Tibial artery (tissue), 4 donors: Measurements from ENCODE around the gene INPP4B.

Experiments
- DNase-seq, 2 donors: peaks; one replicate each; pipeline ENCODE4 v3.0.0-alpha.2; 2019
- H3K27ac ChIP-seq, 2 donors: fragments of 200-600 bp; sonication (generic) in 1 of 2; 1 replicate in 1 of 2; 2 replicates in 1 of 2; pipeline ENCODE4 v1.5.1; 2018 to 2019; ENCODE audit warnings: mild to moderate bottlenecking in 1 of 2
- H3K27me3 ChIP-seq, 2 donors: fragments of 200-600 bp; sonication (generic) in 1 of 2; one replicate each; pipeline versions ENCODE4 v1.5.1 to v1.6.0; 2016 to 2019
- H3K36me3 ChIP-seq, 3 donors: fragments of 200-600 bp; sonication (generic) in 2 of 3; one replicate each; pipeline ENCODE4 v1.5.1; 2016 to 2019; ENCODE audit warnings: mild to moderate bottlenecking in 2 of 3
- H3K4me1 ChIP-seq, 4 donors: fragments of 200-600 bp; sonication (generic) in 2 of 4; 1 replicate in 3 of 4; 2 replicates in 1 of 4; pipeline ENCODE4 v1.5.1; 2016 to 2019
- H3K4me3 ChIP-seq, 2 donors: fragments of 200-600 bp; sonication (generic) in 1 of 2; 1 replicate in 1 of 2; 2 replicates in 1 of 2; pipeline ENCODE4 v1.5.1; 2018 to 2019; ENCODE audit warnings: mild to moderate bottlenecking in 2 of 2
- H3K9me3 ChIP-seq, 3 donors: fragments of 200-600 bp; sonication (generic) in 1 of 3; one replicate each; pipeline ENCODE4 v1.5.1; 2016 to 2019
- CTCF ChIP-seq, 2 experiments: fragments of 200-600 bp in 1 of 2; fragments of 450-650 bp in 1 of 2; IDR thresholded peaks; one replicate each; pipeline ENCODE4 v1.5.1; 2017 to 2019; ENCODE audit warnings: antibody characterized with exemption in 2 of 2, mild to moderate bottlenecking in 1 of 2, moderate library complexity in 1 of 2
- intact Hi-C: fragments of 100-400 bp; cut with DNase I; formaldehyde crosslinking; loops from one replicate; pipeline ENCODE4 v1.15.0; 2023; ENCODE audit warnings: low total_unique reads

Gene INPP4B

GRCh38 chr4:142341268-142341667 is 504.8 kb downstream of the INPP4B start:
- no peak for DNase-seq
- no peaks in the 10 kb centered on the region for H3K36me3 ChIP-seq
- H3K27me3 ChIP-seq, result no peaks in the 10 kb centered on the region
- H3K27ac ChIP-seq, result no peak overlapping the region
- no peak overlapping the region for H3K4me3 ChIP-seq
- intact Hi-C loops, result no loop called here
- TF ChIP-seq CTCF (IDR thresholded peaks at IDR 0.05), result no peak
- no peaks in the 10 kb centered on the region for H3K9me3 ChIP-seq
- H3K4me1 ChIP-seq, result no peaks in the 10 kb centered on the region

GRCh38 chr4:142339053-142339452 is 507.0 kb downstream of the INPP4B start:
- TF ChIP-seq CTCF (IDR thresholded peaks at IDR 0.05), result no peak
- no peak for DNase-seq
- Histone ChIP-seq H3K36me3 (no peaks in the 10 kb centered on the region), H3K27ac (no peak overlapping the region), H3K4me1 (no peaks in the 10 kb centered on the region), H3K9me3 (no peaks in the 10 kb centered on the region), H3K4me3 (no peak overlapping the region), H3K27me3 (no peaks in the 10 kb centered on the region)
- intact Hi-C loops, result no loop called here

DNA sequence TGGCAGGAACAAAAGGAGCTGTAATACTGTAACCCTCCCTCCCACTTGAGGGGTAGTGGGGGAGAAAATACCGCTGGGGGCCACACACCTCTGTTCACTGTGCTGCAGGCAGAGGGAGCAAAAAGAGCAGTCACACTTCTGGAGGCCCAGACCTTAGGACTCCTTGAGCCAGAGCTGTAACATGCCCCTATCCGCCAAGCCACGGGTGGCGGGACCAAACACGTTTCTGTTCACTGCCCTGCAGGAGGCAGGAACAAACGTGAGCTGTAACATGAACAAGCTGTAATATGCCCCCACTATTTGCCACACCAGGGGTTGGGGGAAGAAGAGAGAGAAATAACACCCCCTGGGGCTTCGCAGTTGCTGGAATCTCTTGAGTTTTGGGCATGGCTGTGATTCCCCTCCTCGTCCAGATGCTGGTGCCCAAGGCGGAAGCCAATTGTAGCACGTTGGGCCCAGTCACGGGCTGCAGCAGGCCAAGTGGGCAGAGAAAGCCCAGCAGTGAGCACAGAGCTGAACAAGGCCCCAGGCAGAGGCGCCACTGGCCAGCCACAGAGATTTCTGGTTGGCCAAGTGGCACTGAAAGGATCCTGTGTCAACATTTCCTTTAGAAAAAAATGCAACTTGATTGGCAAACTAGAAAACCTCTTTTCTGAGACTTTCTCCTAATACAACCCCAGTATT is 509.7 kb downstream of the INPP4B start:
- TF ChIP-seq CTCF (IDR thresholded peaks at IDR 0.05), result no peak
- H3K27ac ChIP-seq, result no peak overlapping the region
- no peak for DNase-seq

GRCh38 chr4:142334931-142335330 is 511.2 kb downstream of the INPP4B start:
- intact Hi-C loops, result no loop called here
- Histone ChIP-seq H3K27ac (no peak overlapping the region), H3K9me3 (no peaks in the 10 kb centered on the region), H3K36me3 (no peaks in the 10 kb centered on the region), H3K4me3 (no peak overlapping the region), H3K27me3 (no peaks in the 10 kb centered on the region), H3K4me1 (peaks cover 0 to 19% (median 0%) of the 10 kb centered on the region in 4 donors)
- TF ChIP-seq CTCF (IDR thresholded peaks at IDR 0.05), result no peak
- DNase-seq, result no peak

More for the DNA sequence above, 509.7 kb downstream of the INPP4B start:
- Histone ChIP-seq H3K4me1 (peaks cover 0 to 10% (median 0%) of the 10 kb centered on the region in 4 donors), H3K27me3 (no peaks in the 10 kb centered on the region), H3K4me3 (no peak overlapping the region), H3K36me3 (no peaks in the 10 kb centered on the region), H3K9me3 (no peaks in the 10 kb centered on the region)
- intact Hi-C loops, result no loop called here

GRCh38 chr4:142331646-142332045 is 514.5 kb downstream of the INPP4B start:
- no peak overlapping the region for H3K4me3 ChIP-seq
- no peak for DNase-seq
- H3K36me3 ChIP-seq, result no peaks in the 10 kb centered on the region
- H3K9me3 ChIP-seq, result no peaks in the 10 kb centered on the region
- no peak overlapping the region for H3K27ac ChIP-seq
- no peak for TF ChIP-seq CTCF (IDR thresholded peaks at IDR 0.05)
- intact Hi-C loops, result no loop called here
- H3K4me1 ChIP-seq, result peaks cover 0 to 19% (median 0%) of the 10 kb centered on the region in 4 donors
- no peaks in the 10 kb centered on the region for H3K27me3 ChIP-seq
